IMR-90 (cell line): ENCODE data around the gene MACF1. TPM values are rescaled to one million over a fixed set of nuclear protein-coding genes. Genes with fewer than 3 reads are reported as not detected.

Source experiments
- ATAC-seq: fragments of 200-7000 bp; cut with Tn5 transposase; 2 replicates; pipeline ENCODE4 v1.9.1; 2020; ENCODE audit warnings: low read depth, mild to moderate bottlenecking, moderate library complexity
- BruUV-seq: library from RNA; stranded (reverse); fragments of 400-500 nt; replicated peaks from 2 replicates; lab custom pipeline; 2021; lab: Mats Ljungman, UMichigan
- CTCF ChIA-PET: fragments of 300-600 bp; formaldehyde crosslinking; extraction: SDS; loops from one replicate; lab custom pipeline; 2021; ENCODE audit warnings: antibody characterized with exemption; lab: Yijun Ruan, JAX
- POLR2A ChIA-PET: fragments of 300-600 bp; sonication (Branson Sonifier 250); formaldehyde crosslinking; loops from one replicate; lab custom pipeline; 2022; ENCODE audit warnings: antibody characterized with exemption; ENCODE audit not compliant: unreplicated experiment; lab: Charles Lee
- DNase-seq: peaks from one replicate; pipeline ENCODE4 v3.0.0; 2013
- H2AFZ ChIP-seq: replicated peaks from 2 replicates; pipeline ENCODE3; 2013; ENCODE audit warnings: low read length, mild to moderate bottlenecking; ENCODE audit not compliant: poor library complexity
- H2AK5ac ChIP-seq: 2 replicates; pipeline ENCODE4 v1.6.1; 2013; ENCODE audit warnings: low read depth, low read length, inconsistent platforms
- H2AK9ac ChIP-seq: replicated peaks from 2 replicates; pipeline ENCODE3; 2013; ENCODE audit warnings: mild to moderate bottlenecking, low read depth, low read length, moderate library complexity; ENCODE audit not compliant: poor library complexity
- H2BK120ac ChIP-seq: 2 replicates; pipeline ENCODE4 v1.6.1; 2013; ENCODE audit warnings: low read depth, low read length, inconsistent platforms
- H2BK15ac ChIP-seq: 3 replicates; pipeline ENCODE4 v1.6.1; 2013; ENCODE audit warnings: low read depth, low read length, inconsistent platforms
- H2BK20ac ChIP-seq: 2 replicates; pipeline ENCODE4 v1.6.1; 2013; ENCODE audit warnings: low read depth, mild to moderate bottlenecking, inconsistent platforms, low read length, moderate library complexity
- H2BK5ac ChIP-seq: 2 replicates; pipeline ENCODE4 v1.6.1; 2013; ENCODE audit warnings: mild to moderate bottlenecking, low read depth, low read length, inconsistent platforms; ENCODE audit not compliant: poor library complexity, severe bottlenecking
- H3K14ac ChIP-seq: replicated peaks from 2 replicates; pipeline ENCODE4 v1.6.1; 2013; ENCODE audit warnings: low read depth, low read length, inconsistent platforms
- H3K18ac ChIP-seq: 2 replicates; pipeline ENCODE4 v1.6.1; 2013; ENCODE audit warnings: low read depth, low read length, control low read depth
- H3K23ac ChIP-seq: 2 replicates; pipeline ENCODE4 v1.6.1; 2013; ENCODE audit warnings: low read depth, low read length, inconsistent platforms
- H3K27ac ChIP-seq: 2 replicates; pipeline ENCODE4 v1.5.1; 2013; ENCODE audit warnings: mild to moderate bottlenecking, control low read depth, low read length; ENCODE audit not compliant: insufficient read depth
- H3K27me3 ChIP-seq: 2 replicates; pipeline ENCODE4 v1.6.1; 2013; ENCODE audit warnings: low read length; ENCODE audit not compliant: control insufficient read depth, insufficient read depth
- H3K36me3 ChIP-seq: 2 replicates; pipeline ENCODE4 v1.6.1; 2013; ENCODE audit warnings: low read length, mixed read lengths; ENCODE audit not compliant: control insufficient read depth, insufficient read depth
- H3K4ac ChIP-seq: 2 replicates; pipeline ENCODE4 v1.6.1; 2013; ENCODE audit warnings: low read depth, low read length, inconsistent platforms
- H3K4me1 ChIP-seq: 2 replicates; pipeline ENCODE4 v1.6.1; 2013; ENCODE audit warnings: low read length, mixed read lengths; ENCODE audit not compliant: control insufficient read depth, insufficient read depth
- H3K4me2 ChIP-seq: 2 replicates; pipeline ENCODE4 v1.6.1; 2013; ENCODE audit warnings: low read depth, mild to moderate bottlenecking, control low read depth, low read length, moderate library complexity
- H3K4me3 ChIP-seq: 2 replicates; pipeline ENCODE4 v1.5.1; 2013; ENCODE audit warnings: low read depth, mild to moderate bottlenecking, control low read depth, low read length, moderate library complexity; ENCODE audit not compliant: insufficient read depth
- H3K56ac ChIP-seq: 2 replicates; pipeline ENCODE4 v1.6.1; 2013; ENCODE audit warnings: low read length, inconsistent platforms; ENCODE audit not compliant: insufficient read depth; ENCODE audit errors: extremely low read depth
- H3K79me1 ChIP-seq, 2 experiments: 2 replicates each; pipeline ENCODE4 v1.6.1; 2013; ENCODE audit warnings: low read length in 2 of 2, inconsistent platforms in 1 of 2, low read depth in 1 of 2
- H3K9ac ChIP-seq: 2 replicates; pipeline ENCODE4 v1.6.1; 2013; ENCODE audit warnings: low read depth, low read length, control low read depth
- H3K9me1 ChIP-seq: 2 replicates; pipeline ENCODE4 v1.6.1; 2013; ENCODE audit warnings: low read length, inconsistent platforms; ENCODE audit not compliant: insufficient read depth
- H3K9me3 ChIP-seq: 2 replicates; pipeline ENCODE4 v1.6.1; 2013; ENCODE audit warnings: low read length; ENCODE audit not compliant: control insufficient read depth, insufficient read depth
- H4K20me1 ChIP-seq: 2 replicates; pipeline ENCODE4 v1.6.1; 2013; ENCODE audit warnings: low read length, inconsistent platforms; ENCODE audit not compliant: insufficient read depth
- H4K5ac ChIP-seq: 2 replicates; pipeline ENCODE4 v1.6.1; 2013; ENCODE audit warnings: mild to moderate bottlenecking, low read depth, low read length, control low read depth
- H4K8ac ChIP-seq, 2 experiments: 2 replicates each; pipeline ENCODE4 v1.6.1; 2013; ENCODE audit warnings: low read depth in 2 of 2, low read length in 2 of 2, control low read depth in 1 of 2, inconsistent platforms in 1 of 2
- H4K91ac ChIP-seq: 2 replicates; pipeline ENCODE4 v1.6.1; 2013; ENCODE audit warnings: low read depth, low read length, inconsistent platforms; ENCODE audit not compliant: insufficient read depth
- CEBPB ChIP-seq: IDR thresholded peaks from 2 replicates; pipeline ENCODE4 v1.6.1; 2012; ENCODE audit warnings: low read depth, low read length, improper control_type of control experiment
- FOS ChIP-seq: fragments of 150-350 bp; IDR thresholded peaks from 2 replicates; pipeline ENCODE4 v1.6.1; 2016; ENCODE audit warnings: low read depth, low read length
- MAFK ChIP-seq: IDR thresholded peaks from 2 replicates; pipeline ENCODE4 v1.6.1; 2012; ENCODE audit warnings: low read depth, low read length, improper control_type of control experiment
- MXI1 ChIP-seq: IDR thresholded peaks from 2 replicates; pipeline ENCODE4 v1.6.1; 2012; ENCODE audit warnings: low read depth, mild to moderate bottlenecking, low read length, moderate library complexity, borderline replicate concordance
- POLR2A ChIP-seq: IDR thresholded peaks from 2 replicates; pipeline ENCODE4 v1.6.1; 2012; ENCODE audit warnings: mild to moderate bottlenecking, low read depth, low read length
- RAD21 ChIP-seq: IDR thresholded peaks from 2 replicates; pipeline ENCODE4 v1.6.1; 2012; ENCODE audit warnings: low read length, improper control_type of control experiment
- RFX5 ChIP-seq: IDR thresholded peaks from 2 replicates; pipeline ENCODE4 v1.8.0; 2012; ENCODE audit warnings: low read depth, mild to moderate bottlenecking, low read length, moderate library complexity
- WGBS, 2 experiments: methylation state at CpG; one replicate each; pipeline versions ENCODE4 v1.1.5 to v1.1.7; 2013; ENCODE audit warnings: missing lambda C conversion rate in 2 of 2; ENCODE audit not compliant: insufficient read length in 1 of 2; ENCODE audit errors: extremely low coverage in 2 of 2; 5-methylcytosine and 5-hydroxymethylcytosine counted together
- dilution Hi-C: fragments of 300-500 bp; cut with HindIII; formaldehyde crosslinking; loops from one replicate; pipeline ENCODE4 v1.14.3; 2018; ENCODE audit warnings: low sequenced_read_pairs; ENCODE audit not compliant: unreplicated experiment
- in situ Hi-C: fragments of 300-500 bp; cut with MboI; formaldehyde crosslinking; loops from 3 replicates; pipeline ENCODE4 v1.14.3; 2019; ENCODE audit warnings: low sequenced_read_pairs, inconsistent platforms, mixed read lengths
- intact Hi-C: fragments of 100-400 bp; cut with micrococcal nuclease; formaldehyde crosslinking; loops from 2 replicates; pipeline ENCODE4 v1.10.0; 2022
- polyA plus RNA-seq, 3 experiments: library from polyadenylated mRNA; depleted of rRNA; stranded (reverse); fragments of >200 nt; gene quantifications; 2 replicates each; pipeline ENCODE4 v1.2.3, GENCODE V29; 2012; ENCODE audit warnings: low replicate concordance in 1 of 3
- total RNA-seq: library from RNA; depleted of rRNA; stranded (reverse); fragments of >200 nt; gene quantifications from 2 replicates; pipeline ENCODE4 v1.2.3, GENCODE V29; 2012
- TF ChIP-seq, protein P1 (sequence below): conservative IDR thresholded peaks from 2 replicates; pipeline ENCODE4 v1.5.1; 2012; ENCODE audit warnings: mild to moderate bottlenecking, low read depth, low read length, improper control_type of control experiment
- TF ChIP-seq, protein P2 (sequence below): fragments of 150-350 bp; IDR thresholded peaks from 2 replicates; pipeline ENCODE4 v1.6.1; 2017; ENCODE audit warnings: mild to moderate bottlenecking, antibody characterized with exemption, low read length, low read depth

The MACF1 gene
- total and polyA plus RNA-seq, 2 of the 4 experiments (the other 2 are of a cell fraction) = 67.6 to 369 TPM

DNA sequence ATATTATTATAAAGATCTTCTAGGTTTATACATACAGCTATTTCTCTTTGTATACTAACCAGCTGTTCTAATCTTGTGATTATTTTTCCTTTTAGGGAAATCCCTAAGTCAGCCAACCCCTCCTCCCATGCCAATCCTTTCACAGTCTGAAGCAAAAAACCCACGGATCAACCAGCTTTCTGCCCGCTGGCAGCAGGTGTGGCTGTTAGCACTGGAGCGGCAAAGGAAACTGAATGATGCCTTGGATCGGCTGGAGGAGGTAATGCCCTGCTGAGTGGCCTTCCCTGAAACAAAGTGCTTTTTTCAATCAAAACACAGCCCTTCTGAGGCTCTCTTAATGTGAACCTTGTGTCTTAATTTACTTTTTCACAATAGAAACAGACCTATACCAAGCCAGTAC, 254.5 kb downstream of the MACF1 start:
- Histone ChIP-seq H4K20me1 (peaks cover 15% of the 10 kb centered on the region; the same call in 1 of the 2 replicates), H3K4me1 (peaks cover 9% of the 10 kb centered on the region), H4K8ac (peak overlapping the region in 1 of 2 experiments; percentile 13; a peak in 1 of 4 replicates), H3K56ac (no peak overlapping the region), H4K5ac (no peak overlapping the region), H2BK120ac (no peak overlapping the region), H3K4me3 (no peak overlapping the region), H3K27ac (peak overlapping the region; percentile 48; the same call in 1 of the 2 replicates), H3K27me3 (no peaks in the 10 kb centered on the region), H3K36me3 (peaks cover 75% of the 10 kb centered on the region), H3K14ac (no peak overlapping the region), H3K18ac (no peak overlapping the region), H3K9ac (no peak overlapping the region), H2AFZ (no peak overlapping the region), H3K23ac (no peak overlapping the region), H3K79me1 (peaks cover 43 to 72% of the 10 kb centered on the region in 2 experiments), H2BK20ac (no peak overlapping the region), H3K4me2 (no peak overlapping the region), H3K4ac (peak overlapping the region; percentile 15; the same call in 1 of the 2 replicates), H2BK5ac (peak overlapping the region; percentile 53), H2AK9ac (no peak overlapping the region), H3K9me3 (no peaks in the 10 kb centered on the region), H4K91ac (peak overlapping the region; percentile 28; the same call in 1 of the 2 replicates), H2AK5ac (no peak overlapping the region), H2BK15ac (no peak overlapping the region), H3K9me1 (peaks cover 28% of the 10 kb centered on the region)
- dilution Hi-C loops = loop anchor here (25.0 kb wide), 1 partner anchor 97 kb away; no protein-coding TSS in a partner anchor
- 100% methylated on average over 3 of the region's 4 CpGs; no CpG with 5 or more reads in 1 of the 2 experiments for WGBS, 2 experiments
- ChIA-PET CTCF (no interaction called here), POLR2A (no interaction called here)
- DNase-seq (no peak), ATAC-seq (no peak)
- in situ Hi-C loops = no loop called here
- no TSS peak for BruUV-seq
- no peak for TF ChIP-seq RAD21
- TF ChIP-seq CEBPB = no peak
- TF ChIP-seq MXI1 = no peak
- no peak for TF ChIP-seq POLR2A
- TF ChIP-seq MAFK = no peak
- TF ChIP-seq, protein P1, sequence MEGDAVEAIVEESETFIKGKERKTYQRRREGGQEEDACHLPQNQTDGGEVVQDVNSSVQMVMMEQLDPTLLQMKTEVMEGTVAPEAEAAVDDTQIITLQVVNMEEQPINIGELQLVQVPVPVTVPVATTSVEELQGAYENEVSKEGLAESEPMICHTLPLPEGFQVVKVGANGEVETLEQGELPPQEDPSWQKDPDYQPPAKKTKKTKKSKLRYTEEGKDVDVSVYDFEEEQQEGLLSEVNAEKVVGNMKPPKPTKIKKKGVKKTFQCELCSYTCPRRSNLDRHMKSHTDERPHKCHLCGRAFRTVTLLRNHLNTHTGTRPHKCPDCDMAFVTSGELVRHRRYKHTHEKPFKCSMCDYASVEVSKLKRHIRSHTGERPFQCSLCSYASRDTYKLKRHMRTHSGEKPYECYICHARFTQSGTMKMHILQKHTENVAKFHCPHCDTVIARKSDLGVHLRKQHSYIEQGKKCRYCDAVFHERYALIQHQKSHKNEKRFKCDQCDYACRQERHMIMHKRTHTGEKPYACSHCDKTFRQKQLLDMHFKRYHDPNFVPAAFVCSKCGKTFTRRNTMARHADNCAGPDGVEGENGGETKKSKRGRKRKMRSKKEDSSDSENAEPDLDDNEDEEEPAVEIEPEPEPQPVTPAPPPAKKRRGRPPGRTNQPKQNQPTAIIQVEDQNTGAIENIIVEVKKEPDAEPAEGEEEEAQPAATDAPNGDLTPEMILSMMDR = no peak
- TF ChIP-seq FOS = no peak
- TF ChIP-seq, protein P2, sequence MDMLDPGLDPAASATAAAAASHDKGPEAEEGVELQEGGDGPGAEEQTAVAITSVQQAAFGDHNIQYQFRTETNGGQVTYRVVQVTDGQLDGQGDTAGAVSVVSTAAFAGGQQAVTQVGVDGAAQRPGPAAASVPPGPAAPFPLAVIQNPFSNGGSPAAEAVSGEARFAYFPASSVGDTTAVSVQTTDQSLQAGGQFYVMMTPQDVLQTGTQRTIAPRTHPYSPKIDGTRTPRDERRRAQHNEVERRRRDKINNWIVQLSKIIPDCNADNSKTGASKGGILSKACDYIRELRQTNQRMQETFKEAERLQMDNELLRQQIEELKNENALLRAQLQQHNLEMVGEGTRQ = no peak
- TF ChIP-seq RFX5 = no peak
- intact Hi-C loops = no loop called here
